CD14-positive monocyte (primary cell): ENCODE results near the gene DCLK2. TPM values are rescaled to one million over a fixed set of nuclear protein-coding genes. Genes with fewer than 3 reads are reported as not detected.

ENCODE experiments used
- DNase-seq, 3 donors: peaks; one replicate each; pipeline ENCODE4 v3.0.0-alpha.2; 2011 to 2022
- H2AFZ ChIP-seq: 2 replicates; pipeline ENCODE4 v1.6.0; 2012; ENCODE audit warnings: mild to moderate bottlenecking, low read depth, low read length, inconsistent platforms; ENCODE audit not compliant: insufficient read depth, poor library complexity, severe bottlenecking
- H3K27ac ChIP-seq, 2 donors: 1 replicate in 1 of 2; 2 replicates in 1 of 2; pipeline ENCODE4 v1.5.1; 2012 to 2013; ENCODE audit warnings: low read length in 2 of 2, control low read depth in 1 of 2, inconsistent platforms in 1 of 2, low read depth in 1 of 2, mild to moderate bottlenecking in 1 of 2
- H3K27me3 ChIP-seq, 2 donors: one replicate each; pipeline versions ENCODE4 v1.6.0 to v1.6.1; 2011 to 2013; ENCODE audit warnings: low read length in 2 of 2; ENCODE audit not compliant: control insufficient read depth in 2 of 2, insufficient read depth in 2 of 2
- H3K36me3 ChIP-seq, 2 donors: replicated peaks in 1 of 2; 1 replicate in 1 of 2; 2 replicates in 1 of 2; pipeline versions ENCODE4 v1.5.1 to v1.6.1; 2012 to 2013; ENCODE audit warnings: low read length in 2 of 2, control low read depth in 1 of 2, inconsistent platforms in 1 of 2, mild to moderate bottlenecking in 1 of 2; ENCODE audit not compliant: insufficient read depth in 2 of 2, control insufficient read depth in 1 of 2
- H3K4me1 ChIP-seq, 2 donors: 1 replicate in 1 of 2; 2 replicates in 1 of 2; pipeline versions ENCODE4 v1.5.1 to v1.6.1; 2012 to 2013; ENCODE audit warnings: low read length in 2 of 2, control low read depth in 1 of 2, inconsistent platforms in 1 of 2, mild to moderate bottlenecking in 1 of 2, moderate library complexity in 1 of 2; ENCODE audit not compliant: insufficient read depth in 2 of 2, control insufficient read depth in 1 of 2
- H3K4me2 ChIP-seq: replicated peaks from 2 replicates; pipeline ENCODE3; 2012; ENCODE audit warnings: low read length, moderate library complexity, mild to moderate bottlenecking; ENCODE audit not compliant: poor library complexity, severe bottlenecking; ENCODE audit errors: extremely low read depth
- H3K4me3 ChIP-seq, 3 experiments: fragments of 200-600 bp in 1 of 3; sonication (generic) in 1 of 3; replicated peaks in 1 of 3; 1 replicate in 2 of 3; 2 replicates in 1 of 3; pipeline ENCODE4 v1.5.1; 2011 to 2013; ENCODE audit warnings: low read length in 3 of 3, mild to moderate bottlenecking in 3 of 3, control low read depth in 2 of 3, low read depth in 2 of 3, inconsistent platforms in 1 of 3, moderate library complexity in 1 of 3
- H3K79me2 ChIP-seq: 2 replicates; pipeline ENCODE4 v1.6.0; 2012; ENCODE audit warnings: mild to moderate bottlenecking, control low read depth, inconsistent platforms, low read length, moderate library complexity; ENCODE audit not compliant: insufficient read depth
- H3K9ac ChIP-seq: 2 replicates; pipeline ENCODE4 v1.6.0; 2017; ENCODE audit warnings: low read length, mild to moderate bottlenecking; ENCODE audit not compliant: insufficient read depth, poor library complexity, severe bottlenecking
- H3K9me3 ChIP-seq, 2 donors: replicated peaks in 1 of 2; 1 replicate in 1 of 2; 2 replicates in 1 of 2; pipeline versions ENCODE4 v1.5.1 to v1.6.1; 2012 to 2013; ENCODE audit warnings: low read length in 2 of 2, control low read depth in 1 of 2; ENCODE audit not compliant: control insufficient read depth in 1 of 2, insufficient read depth in 1 of 2
- H4K20me1 ChIP-seq: 2 replicates; pipeline ENCODE4 v1.6.0; 2012; ENCODE audit warnings: mild to moderate bottlenecking, low read length, control low read depth, moderate library complexity; ENCODE audit not compliant: insufficient read depth
- H3K27ac Mint-ChIP-seq, 7 donors: one replicate each; pipeline ENCODE4 v1.8.0; 2020; ENCODE audit warnings: mild to moderate bottlenecking in 7 of 7, mixed read lengths in 7 of 7, moderate library complexity in 6 of 7, inconsistent platforms in 2 of 7
- H3K27me3 Mint-ChIP-seq, 3 donors: one replicate each; pipeline ENCODE4 v1.8.0; 2021 to 2022; ENCODE audit warnings: low read depth in 3 of 3, mild to moderate bottlenecking in 3 of 3, mixed read lengths in 3 of 3, moderate library complexity in 3 of 3, inconsistent platforms in 1 of 3
- H3K36me3 Mint-ChIP-seq, 2 donors: one replicate each; pipeline ENCODE4 v1.8.0; 2020; ENCODE audit warnings: mixed read lengths in 2 of 2, inconsistent platforms in 1 of 2, mild to moderate bottlenecking in 1 of 2
- H3K4me1 Mint-ChIP-seq: one replicate; pipeline ENCODE4 v1.8.0; 2020; ENCODE audit warnings: mild to moderate bottlenecking, mixed read lengths
- H3K4me3 Mint-ChIP-seq, 2 donors: one replicate each; pipeline ENCODE4 v1.8.0; 2020; ENCODE audit warnings: mild to moderate bottlenecking in 2 of 2, mixed read lengths in 2 of 2, moderate library complexity in 1 of 2
- H3K9me3 Mint-ChIP-seq, 7 donors: one replicate each; pipeline ENCODE4 v1.8.0; 2020 to 2022; ENCODE audit warnings: mixed read lengths in 7 of 7, mild to moderate bottlenecking in 6 of 7, moderate library complexity in 6 of 7, inconsistent platforms in 2 of 7
- CTCF ChIP-seq: fragments of 200-600 bp; IDR thresholded peaks from one replicate; pipeline ENCODE4 v1.8.0; 2022; ENCODE audit warnings: antibody characterized with exemption, mild to moderate bottlenecking
- WGBS: methylation state at CpG from one replicate; pipeline ENCODE4 v1.1.5; 2013; ENCODE audit warnings: missing lambda C conversion rate; ENCODE audit not compliant: insufficient coverage; 5-methylcytosine and 5-hydroxymethylcytosine counted together
- intact Hi-C, 2 donors: fragments of 100-400 bp; cut with micrococcal nuclease; formaldehyde crosslinking; loops; one replicate each; pipeline versions ENCODE4 v1.15.0 to v1.15.1; 2023
- polyA plus RNA-seq, 3 donors: library from polyadenylated mRNA; depleted of rRNA in 1 of 3; unstranded in 2 of 3; stranded (reverse) in 1 of 3; fragments of 300-500 nt in 2 of 3; fragments of >200 nt in 1 of 3; fragmentation: Illumina TruSeq in 2 of 3; gene quantifications; 1 replicate in 2 of 3; 2 replicates in 1 of 3; pipeline ENCODE4 v1.2.3, GENCODE V29; 2012 to 2021

The DCLK2 gene
- polyA plus RNA-seq, 3 donors, result 0.13 TPM; not detected in 2

- Histone ChIP-seq H3K79me2 (no peaks in the 10 kb centered on the region), H4K20me1 (no peaks in the 10 kb centered on the region), H3K4me3 (no peak overlapping the region), H2AFZ (no peak overlapping the region), H3K27ac (no peak overlapping the region), H3K4me2 (no peak overlapping the region), H3K9ac (no peak overlapping the region), H3K27me3 (no peaks in the 10 kb centered on the region), H3K4me1 (no peaks in the 10 kb centered on the region), H3K9me3 (no peaks in the 10 kb centered on the region), H3K36me3 (no peaks in the 10 kb centered on the region)
- Mint-ChIP-seq H3K4me3 (no peak overlapping the region), H3K9me3 (peaks cover 0 to under 1% (median 0%) of the 10 kb centered on the region in 7 donors), H3K36me3 (peaks cover 11 to 19% of the 10 kb centered on the region in 2 donors), H3K27me3 (no peaks in the 10 kb centered on the region), H3K27ac (no peak overlapping the region), H3K4me1 (no peaks in the 10 kb centered on the region)
- no peak for TF ChIP-seq CTCF
- intact Hi-C loops, result no loop called here
- no CpG with 5 or more reads among the region's 1 CpG for WGBS
- DNase-seq, result no peak
Measured at GRCh38 chr4:150265806-150266205, 187.6 kb downstream of the DCLK2 start.

- Mint-ChIP-seq H3K4me3 (no peak overlapping the region), H3K27me3 (no peaks in the 10 kb centered on the region), H3K4me1 (no peaks in the 10 kb centered on the region), H3K9me3 (peaks cover 0 to 6% (median 1%) of the 10 kb centered on the region in 7 donors), H3K27ac (no peak overlapping the region), H3K36me3 (peaks cover 15 to 16% of the 10 kb centered on the region in 2 donors)
- Histone ChIP-seq H3K4me3 (no peak overlapping the region), H2AFZ (no peak overlapping the region), H3K27me3 (no peaks in the 10 kb centered on the region), H3K9ac (no peak overlapping the region), H3K4me2 (no peak overlapping the region), H4K20me1 (no peaks in the 10 kb centered on the region), H3K4me1 (no peaks in the 10 kb centered on the region), H3K27ac (no peak overlapping the region), H3K36me3 (no peaks in the 10 kb centered on the region), H3K79me2 (no peaks in the 10 kb centered on the region), H3K9me3 (no peaks in the 10 kb centered on the region)
- intact Hi-C loops, result no loop called here
- DNase-seq, result no peak
- TF ChIP-seq CTCF, result no peak
- WGBS, result no CpG with 5 or more reads among the region's 1 CpG
Measured at GRCh38 chr4:150268444-150268843, 190.2 kb downstream of the DCLK2 start.
